GM12865 (cell line): ENCODE results near the gene CDH4.

Experiments used
- DNase-seq: peaks from one replicate; pipeline ENCODE4 v3.0.0; 2010; ENCODE audit warnings: low read depth
- H3K4me3 ChIP-seq: 2 replicates; pipeline ENCODE4 v1.5.1; 2011; ENCODE audit warnings: mild to moderate bottlenecking, low read depth, low read length, control low read depth
- TF ChIP-seq, protein P1 (sequence below): IDR thresholded peaks from 2 replicates; pipeline ENCODE4 v1.5.1; 2011; ENCODE audit warnings: low read length, control low read depth, low read depth, inconsistent platforms; ENCODE audit not compliant: insufficient read depth; ENCODE audit errors: missing control alignments

The CDH4 gene

DNA sequence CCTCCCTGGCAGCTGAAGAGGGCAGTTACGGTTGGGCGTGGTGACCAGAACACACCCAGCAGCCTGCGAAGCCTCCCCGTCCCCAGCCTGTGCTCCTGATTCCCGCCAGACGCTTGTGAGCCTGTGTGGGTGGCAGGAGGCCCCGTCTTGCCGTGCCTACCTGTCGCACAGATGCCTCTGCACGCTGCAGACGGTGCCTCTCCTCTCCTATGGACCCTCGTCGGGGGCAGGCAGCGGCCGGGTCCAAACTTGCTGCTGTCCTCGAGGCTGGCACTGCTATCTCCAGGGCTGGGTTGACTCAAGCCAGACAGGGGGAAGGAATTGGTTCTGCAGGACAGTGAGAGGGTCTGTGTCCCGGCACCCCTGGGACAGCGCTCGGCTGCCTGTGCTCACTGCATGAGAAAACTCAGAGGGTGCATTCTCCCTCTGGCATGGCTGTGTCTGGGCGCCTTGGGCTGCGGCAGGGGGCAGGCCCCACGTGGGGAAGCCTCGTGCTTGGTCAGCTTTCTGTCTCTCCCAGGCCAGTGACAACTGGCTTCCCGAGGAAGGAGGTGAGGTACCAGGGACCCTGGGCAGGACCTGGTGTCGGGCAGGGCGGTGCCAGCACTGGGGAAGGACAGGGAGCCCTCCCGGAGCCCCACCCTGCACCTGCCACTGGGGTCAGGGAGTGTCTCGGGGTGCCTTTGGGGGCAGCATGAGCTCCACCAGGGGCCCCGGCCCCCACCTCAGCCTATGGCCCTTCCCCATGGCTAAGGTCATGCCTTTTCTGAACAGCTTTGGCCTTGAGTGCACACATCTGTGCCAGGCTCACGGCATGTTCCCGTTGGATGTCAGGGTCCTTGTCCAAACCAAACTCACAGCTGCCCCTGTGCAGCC is 686.1 kb downstream of the CDH4 start:
- DNase-seq: no peak
- TF ChIP-seq, protein P1, sequence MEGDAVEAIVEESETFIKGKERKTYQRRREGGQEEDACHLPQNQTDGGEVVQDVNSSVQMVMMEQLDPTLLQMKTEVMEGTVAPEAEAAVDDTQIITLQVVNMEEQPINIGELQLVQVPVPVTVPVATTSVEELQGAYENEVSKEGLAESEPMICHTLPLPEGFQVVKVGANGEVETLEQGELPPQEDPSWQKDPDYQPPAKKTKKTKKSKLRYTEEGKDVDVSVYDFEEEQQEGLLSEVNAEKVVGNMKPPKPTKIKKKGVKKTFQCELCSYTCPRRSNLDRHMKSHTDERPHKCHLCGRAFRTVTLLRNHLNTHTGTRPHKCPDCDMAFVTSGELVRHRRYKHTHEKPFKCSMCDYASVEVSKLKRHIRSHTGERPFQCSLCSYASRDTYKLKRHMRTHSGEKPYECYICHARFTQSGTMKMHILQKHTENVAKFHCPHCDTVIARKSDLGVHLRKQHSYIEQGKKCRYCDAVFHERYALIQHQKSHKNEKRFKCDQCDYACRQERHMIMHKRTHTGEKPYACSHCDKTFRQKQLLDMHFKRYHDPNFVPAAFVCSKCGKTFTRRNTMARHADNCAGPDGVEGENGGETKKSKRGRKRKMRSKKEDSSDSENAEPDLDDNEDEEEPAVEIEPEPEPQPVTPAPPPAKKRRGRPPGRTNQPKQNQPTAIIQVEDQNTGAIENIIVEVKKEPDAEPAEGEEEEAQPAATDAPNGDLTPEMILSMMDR: no peak
- H3K4me3 ChIP-seq: no peak overlapping the region

DNA sequence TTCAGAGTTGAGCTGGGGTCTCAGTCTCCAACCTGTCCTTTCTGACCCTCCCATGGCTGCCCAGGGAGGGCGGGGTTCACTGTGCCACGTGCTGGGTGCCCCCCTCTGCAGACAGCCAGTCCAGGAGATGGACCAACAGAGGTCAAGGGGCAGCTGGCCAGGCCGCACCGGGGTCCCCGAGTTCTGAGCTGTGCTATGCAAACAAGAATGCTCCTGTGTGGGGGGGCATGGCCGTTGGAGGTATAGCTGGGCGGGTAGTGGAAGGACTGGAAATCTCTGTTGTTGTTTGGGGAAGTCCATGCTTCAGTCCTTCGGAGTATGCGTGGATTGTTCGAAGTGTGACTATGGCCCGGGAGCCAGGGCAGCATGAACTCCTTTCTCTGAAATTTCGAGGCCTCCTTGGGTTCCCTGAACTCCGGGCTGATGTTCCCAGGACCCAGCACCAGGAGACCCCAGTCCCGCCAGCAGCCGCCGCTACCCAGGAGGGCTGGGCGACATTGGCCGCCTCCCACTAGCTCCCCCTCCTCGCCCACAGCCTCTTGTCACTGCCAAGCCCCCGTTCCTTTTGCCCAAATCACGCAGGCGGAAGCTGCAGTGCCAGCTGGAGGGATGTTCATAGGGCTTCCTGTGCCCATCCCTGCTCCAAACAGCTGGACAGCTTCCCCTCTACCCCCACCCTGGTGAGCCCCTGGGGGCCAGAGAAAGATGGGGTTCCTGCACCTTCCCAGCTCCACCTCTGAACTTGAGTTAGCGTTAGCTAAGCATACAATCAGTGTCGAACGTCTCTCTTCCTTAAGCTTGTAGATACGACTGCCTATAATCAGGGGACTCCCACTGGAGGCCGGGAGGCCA is 687.0 kb downstream of the CDH4 start:
- TF ChIP-seq, protein P1: no peak
- no peak for DNase-seq
- H3K4me3 ChIP-seq: no peak overlapping the region

DNA sequence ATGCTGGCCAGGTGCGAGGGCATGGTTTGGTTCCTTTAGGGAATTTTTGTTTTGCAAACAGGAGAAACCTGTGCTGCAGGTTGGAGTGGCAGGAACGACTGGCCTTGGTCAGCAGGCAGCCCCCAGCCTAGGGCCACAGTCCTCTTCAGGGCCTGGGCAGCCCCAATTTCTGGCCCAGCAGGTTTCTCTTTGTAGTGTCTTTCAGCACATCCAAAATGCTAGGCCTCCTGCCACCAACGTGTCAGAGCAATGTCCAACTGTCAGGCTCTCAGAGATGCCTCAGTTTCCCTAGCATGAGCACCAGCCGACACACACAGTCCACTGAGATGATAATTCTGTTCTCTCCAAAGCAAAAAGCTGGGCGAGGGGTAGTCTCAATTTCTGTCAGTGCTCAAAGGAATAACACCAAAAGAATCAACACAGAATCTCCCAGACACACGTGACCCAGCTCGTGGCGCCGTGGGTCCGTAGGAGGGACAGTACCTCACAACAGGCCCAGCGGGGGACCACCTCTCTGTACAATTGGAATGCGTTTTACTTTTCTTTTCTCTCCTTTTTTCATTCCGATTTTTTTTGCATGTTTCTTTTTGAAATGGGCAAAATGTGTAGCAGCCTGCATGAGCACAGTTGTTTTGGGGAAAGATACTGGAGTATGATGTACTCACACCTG is 687.8 kb downstream of the CDH4 start:
- TF ChIP-seq, protein P1: no peak
- DNase-seq: no peak
- no peak overlapping the region for H3K4me3 ChIP-seq

DNA sequence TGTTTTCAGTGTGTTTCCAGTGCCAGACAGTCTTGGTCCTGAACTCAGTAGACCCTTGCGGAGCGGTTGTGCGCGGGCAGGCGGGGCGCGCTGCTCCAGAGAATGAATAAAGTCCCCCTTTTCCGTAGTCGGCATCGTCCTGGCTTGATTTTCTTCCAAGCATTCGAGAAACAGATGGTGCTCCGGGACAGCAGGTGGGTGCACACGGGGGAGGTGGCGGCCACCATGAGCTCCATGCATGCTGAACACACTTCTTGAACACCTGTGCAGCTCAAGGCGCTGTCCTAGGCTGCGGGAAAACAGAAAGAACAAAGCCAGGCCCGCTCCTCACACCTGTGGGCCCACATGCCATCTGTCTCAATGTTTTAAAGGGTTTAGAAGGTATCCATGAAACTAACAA is 688.4 kb downstream of the CDH4 start:
- TF ChIP-seq, protein P1: no peak
- no peak overlapping the region for H3K4me3 ChIP-seq
- DNase-seq: no peak

DNA sequence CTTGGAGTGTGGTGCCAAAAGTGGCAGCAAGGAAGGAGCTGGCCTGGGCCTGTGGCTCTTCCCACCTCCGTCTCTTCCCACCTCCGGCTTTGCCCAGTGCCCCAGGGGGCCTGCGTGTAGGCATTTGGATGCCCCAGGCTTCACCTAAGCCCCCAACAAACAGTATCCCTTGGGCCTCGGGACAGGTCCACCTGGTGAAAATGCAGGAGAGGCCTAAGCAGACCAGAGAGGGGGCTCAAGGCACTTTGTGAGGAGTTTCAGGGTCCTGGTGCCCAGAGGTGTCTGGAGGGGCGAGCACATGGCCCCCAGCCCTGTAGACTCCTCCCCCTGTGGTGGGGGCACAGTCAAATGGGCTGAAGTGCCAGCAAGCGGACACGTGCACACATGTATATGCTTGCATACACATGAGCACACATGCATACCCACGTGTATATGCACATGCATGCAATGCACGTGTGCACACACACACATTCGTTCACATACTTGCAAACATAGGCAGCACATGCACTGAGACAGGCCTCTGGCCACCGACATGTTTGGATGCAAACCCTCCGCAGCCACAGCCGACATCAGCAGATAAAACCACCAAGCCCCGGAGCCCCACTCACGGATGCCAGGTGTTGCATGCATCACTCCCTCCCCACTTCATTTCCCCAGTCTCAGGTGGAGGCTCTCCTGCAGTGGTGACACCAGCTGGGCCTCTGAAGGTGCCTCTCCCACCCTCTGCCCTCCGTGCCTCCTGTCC is 689.1 kb downstream of the CDH4 start:
- TF ChIP-seq, protein P1: no peak
- no peak for DNase-seq
- no peak overlapping the region for H3K4me3 ChIP-seq

DNA sequence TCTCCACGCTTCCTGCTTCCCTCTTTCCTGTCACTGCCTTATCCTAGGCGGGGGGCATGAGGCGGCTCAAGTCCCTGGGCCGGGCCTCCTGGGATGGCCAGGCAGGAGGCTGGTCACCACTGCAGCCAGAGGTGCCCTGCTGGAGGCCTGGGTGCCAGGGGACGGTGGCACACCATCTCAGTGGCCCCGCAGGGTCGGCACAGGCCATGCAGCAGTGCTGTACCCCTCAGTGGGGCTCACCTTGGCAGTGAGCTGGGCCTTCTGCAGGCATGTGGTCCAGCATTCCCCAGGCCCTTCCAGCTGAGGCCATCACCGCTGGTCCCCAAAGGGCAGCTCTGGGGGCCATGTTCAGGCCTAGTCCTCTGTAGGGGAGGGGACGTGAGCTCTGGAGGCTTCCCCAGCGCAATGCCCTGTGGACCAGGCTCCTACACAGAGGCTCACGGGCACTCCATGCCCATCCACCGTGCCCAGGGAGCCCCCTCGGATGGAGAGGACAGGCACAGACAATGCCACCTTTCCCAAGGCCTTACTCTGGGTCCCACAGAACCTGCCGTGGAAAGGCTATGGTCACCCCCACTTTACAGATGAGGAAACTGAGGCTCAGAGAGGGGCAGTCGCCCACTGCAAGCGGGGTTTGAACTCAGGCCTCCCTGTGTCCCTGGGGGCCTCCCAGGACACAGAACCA is 689.8 kb downstream of the CDH4 start:
- TF ChIP-seq, protein P1: no peak
- no peak overlapping the region for H3K4me3 ChIP-seq
- DNase-seq: no peak
